Activated T-helper 1 cell treated with anti-CD3 and anti-CD28 coated beads, Interleukin-12 subunit alpha, Interleukin-12 subunit beta, Interleukin-2, Interleukin-4 antibody, amounts not matched to agents 30 ng/mL and 10 ng/mL and 1 ng/mL, durations not matched to agents 14 hours and 24 hours and 36 hours (primary cell): Measurements from ENCODE around the gene CDC25C. TPM values are rescaled to one million over a fixed set of nuclear protein-coding genes. Genes with fewer than 3 reads are reported as not detected.
"Not testable (repeated sequence)": the region's sequence is repeated elsewhere in the genome, so short reads cannot be mapped to it uniquely, and the experiment has no call there.

Source experiments
- DNase-seq: peaks from one replicate; pipeline ENCODE4 v3.0.0; 2021; ENCODE audit warnings: low spot score
- H3K27ac Mint-ChIP-seq: one replicate; pipeline ENCODE4 v1.8.0; 2021; ENCODE audit warnings: mild to moderate bottlenecking, mixed read lengths
- H3K27me3 Mint-ChIP-seq: one replicate; pipeline ENCODE4 v1.8.0; 2022; ENCODE audit warnings: mild to moderate bottlenecking, moderate library complexity, mixed read lengths; ENCODE audit not compliant: insufficient read depth
- H3K36me3 Mint-ChIP-seq: one replicate; pipeline ENCODE4 v1.8.0; 2021; ENCODE audit warnings: low read depth, mixed read lengths
- H3K4me1 Mint-ChIP-seq: one replicate; pipeline ENCODE4 v1.8.0; 2021; ENCODE audit warnings: low read depth, mixed read lengths
- H3K4me3 Mint-ChIP-seq: one replicate; pipeline ENCODE4 v1.8.0; 2021; ENCODE audit warnings: mild to moderate bottlenecking, moderate library complexity, mixed read lengths
- H3K9me3 Mint-ChIP-seq: one replicate; pipeline ENCODE4 v1.8.0; 2021; ENCODE audit warnings: mixed read lengths
- intact Hi-C: fragments of 100-400 bp; cut with micrococcal nuclease; formaldehyde crosslinking; loops from one replicate; pipeline ENCODE4 v1.15.1; 2024
- total RNA-seq: library from RNA; stranded (reverse); gene quantifications from 2 replicates; pipeline ENCODE4 v1.2.3, GENCODE V29; 2022

Gene CDC25C
- total RNA-seq, 1 donor from 2014 or later, result 5.6 TPM

DNA sequence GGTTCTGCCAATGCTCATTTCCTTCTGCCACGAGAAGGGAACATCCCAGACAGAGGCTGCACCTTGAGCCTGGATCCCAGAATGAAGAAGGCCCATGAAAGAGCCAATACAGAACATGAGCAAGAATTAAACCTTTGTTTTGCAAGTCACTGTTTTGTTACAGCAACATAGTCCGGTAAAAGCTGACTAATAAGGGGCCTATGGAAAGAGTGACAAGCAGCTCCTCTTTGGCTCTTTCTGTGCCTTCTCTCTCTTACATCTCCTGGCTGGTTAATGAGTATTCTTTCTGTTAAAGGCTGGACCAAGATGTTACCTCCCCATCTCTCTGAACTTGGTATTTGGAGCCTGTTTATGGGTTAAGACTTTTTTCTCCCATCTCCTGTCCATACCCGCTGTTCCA, 68.0 kb downstream of the CDC25C start:
- Mint-ChIP-seq H3K36me3 (no peaks in the 10 kb centered on the region), H3K9me3 (no peaks in the 10 kb centered on the region), H3K27me3 (peaks cover 6% of the 10 kb centered on the region), H3K4me1 (no peaks in the 10 kb centered on the region), H3K27ac (no peak overlapping the region), H3K4me3 (no peak overlapping the region)
- no peak for DNase-seq
- intact Hi-C loops, result no loop called here

DNA sequence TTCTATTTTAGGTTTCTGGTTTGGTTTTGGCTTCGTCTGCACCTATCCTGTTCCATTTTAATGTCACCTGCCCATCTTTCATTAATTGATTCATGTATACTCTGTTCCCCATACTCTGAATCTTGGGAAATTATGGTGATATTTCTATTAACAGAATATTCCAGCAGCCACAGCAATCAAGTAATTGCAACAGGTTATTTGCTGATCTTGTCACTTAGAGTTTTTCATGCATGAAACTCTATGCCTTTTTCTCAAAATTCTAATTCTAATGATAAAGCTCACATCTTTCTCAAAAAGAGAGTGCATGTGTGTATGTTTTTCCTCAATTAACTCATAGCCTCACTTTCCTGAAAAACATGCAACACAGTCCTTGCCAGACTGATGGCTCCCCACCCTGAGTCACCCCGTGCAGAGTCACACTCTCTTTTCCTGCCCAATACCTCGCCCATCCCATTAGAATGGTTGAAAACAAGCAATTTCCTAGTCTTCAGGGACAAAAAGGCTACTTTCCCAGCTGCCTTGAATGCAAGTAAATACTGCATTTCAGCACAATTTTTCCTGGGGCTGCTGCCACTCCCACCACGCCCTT, 72.8 kb downstream of the CDC25C start:
- no peak overlapping the region for H3K27ac Mint-ChIP-seq
- no peaks in the 10 kb centered on the region for H3K4me1 Mint-ChIP-seq
- peaks cover 8% of the 10 kb centered on the region for H3K27me3 Mint-ChIP-seq
- no peaks in the 10 kb centered on the region for H3K36me3 Mint-ChIP-seq
- no peaks in the 10 kb centered on the region for H3K9me3 Mint-ChIP-seq
- intact Hi-C loops, result no loop called here
- no peak for DNase-seq
- no peak overlapping the region for H3K4me3 Mint-ChIP-seq

DNA sequence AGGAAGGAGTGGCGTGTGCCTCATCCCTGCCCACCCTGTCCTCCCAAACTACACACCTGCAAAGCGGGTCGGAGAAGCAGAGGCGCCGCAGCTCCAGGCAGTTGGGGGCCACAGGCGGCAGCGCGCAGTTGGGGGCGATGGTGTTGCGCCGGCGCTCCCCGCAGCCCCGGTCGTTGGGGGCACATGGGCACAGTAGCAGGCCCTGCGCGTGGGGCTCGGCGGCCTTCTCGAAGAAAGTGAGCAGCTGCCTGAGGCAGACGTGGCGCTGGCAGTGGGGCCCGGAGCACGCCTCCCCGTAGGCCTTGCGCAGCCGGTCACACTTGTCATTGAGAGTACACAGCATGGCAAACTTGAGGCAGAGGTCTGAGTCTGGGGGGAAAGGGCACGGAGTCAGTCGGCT, 74.0 kb downstream of the CDC25C start:
- DNase-seq, result no peak
- H3K4me1 Mint-ChIP-seq, result no peaks in the 10 kb centered on the region
- H3K27me3 Mint-ChIP-seq, result peaks cover 8% of the 10 kb centered on the region
- H3K9me3 Mint-ChIP-seq, result no peaks in the 10 kb centered on the region
- H3K27ac Mint-ChIP-seq, result no peak overlapping the region
- H3K36me3 Mint-ChIP-seq, result no peaks in the 10 kb centered on the region
- no peak overlapping the region for H3K4me3 Mint-ChIP-seq
- intact Hi-C loops, result no loop called here

DNA sequence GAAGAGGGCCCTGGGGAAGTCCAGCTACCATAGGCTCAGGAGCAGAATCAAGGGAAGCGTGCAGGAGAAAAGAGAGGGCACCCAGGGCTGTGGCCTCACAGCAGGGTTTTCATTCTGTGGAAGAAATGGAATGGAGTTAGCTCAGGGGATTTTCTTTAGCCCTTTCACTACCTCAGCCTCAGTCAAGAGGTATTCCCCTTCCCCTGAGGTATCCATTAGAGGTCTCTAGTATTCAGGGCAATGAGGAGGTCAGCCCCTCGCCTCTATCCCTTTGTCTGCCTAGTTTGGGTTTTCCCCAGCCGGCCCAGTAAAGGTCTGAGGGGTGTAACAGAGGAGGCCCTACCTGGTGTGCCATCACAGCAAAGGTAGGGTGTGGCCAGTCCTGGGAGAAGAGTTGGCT, 78.7 kb downstream of the CDC25C start:
- no peaks in the 10 kb centered on the region for H3K36me3 Mint-ChIP-seq
- DNase-seq, result no peak
- no peak overlapping the region for H3K27ac Mint-ChIP-seq
- peaks cover 3% of the 10 kb centered on the region for H3K27me3 Mint-ChIP-seq
- no peak overlapping the region for H3K4me3 Mint-ChIP-seq
- H3K9me3 Mint-ChIP-seq, result no peaks in the 10 kb centered on the region
- H3K4me1 Mint-ChIP-seq, result no peaks in the 10 kb centered on the region
- intact Hi-C loops, result no loop called here

DNA sequence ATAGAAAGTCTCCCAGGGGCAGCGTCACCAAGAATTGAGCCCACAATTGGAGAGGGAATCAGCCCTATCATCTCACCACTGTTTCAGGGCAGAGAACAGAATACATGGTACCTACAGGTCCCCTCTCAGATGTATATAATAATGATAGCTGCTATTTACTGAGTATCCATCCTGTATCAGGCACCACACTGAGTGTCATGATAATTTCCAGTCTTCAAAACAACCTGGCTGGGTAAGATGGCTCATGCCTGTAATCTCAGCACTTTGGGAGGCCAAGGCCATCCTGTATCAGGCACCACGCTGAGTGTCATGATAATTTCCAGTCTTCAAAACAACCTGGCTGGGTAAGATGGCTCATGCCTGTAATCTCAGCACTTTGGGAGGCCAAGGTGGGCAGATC, 83.8 kb downstream of the CDC25C start:
- H3K4me3 Mint-ChIP-seq, H3K9me3 Mint-ChIP-seq, DNase-seq, H3K27ac Mint-ChIP-seq, H3K4me1 Mint-ChIP-seq, intact Hi-C loops, H3K36me3 Mint-ChIP-seq: not testable (repeated sequence)
- peaks cover 23% of the 10 kb centered on the region for H3K27me3 Mint-ChIP-seq

DNA sequence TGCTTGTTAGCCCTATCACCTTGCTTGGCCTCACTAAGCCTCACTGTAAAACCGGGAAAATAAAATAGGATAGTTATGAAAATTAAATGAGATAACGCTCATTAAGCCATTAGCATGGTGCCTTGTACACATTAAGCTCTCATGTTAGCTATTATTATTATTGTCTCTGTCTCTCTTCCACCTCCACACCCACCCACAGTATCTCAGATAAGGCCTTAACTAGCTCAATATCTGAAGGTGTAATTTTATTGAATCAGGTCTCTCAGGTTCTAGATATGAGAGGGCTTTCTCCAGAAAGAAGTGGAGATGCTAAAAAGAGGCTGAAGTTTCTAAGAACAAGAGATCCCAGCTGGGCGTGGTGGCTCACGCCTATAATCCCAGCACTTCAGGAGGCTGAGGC, 84.8 kb downstream of the CDC25C start:
- H3K9me3 Mint-ChIP-seq, result no peaks in the 10 kb centered on the region
- DNase-seq, result no peak
- H3K4me3 Mint-ChIP-seq, result no peak overlapping the region
- peaks cover 33% of the 10 kb centered on the region for H3K27me3 Mint-ChIP-seq
- intact Hi-C loops, result no loop called here
- no peaks in the 10 kb centered on the region for H3K36me3 Mint-ChIP-seq
- no peaks in the 10 kb centered on the region for H3K4me1 Mint-ChIP-seq
- no peak overlapping the region for H3K27ac Mint-ChIP-seq

DNA sequence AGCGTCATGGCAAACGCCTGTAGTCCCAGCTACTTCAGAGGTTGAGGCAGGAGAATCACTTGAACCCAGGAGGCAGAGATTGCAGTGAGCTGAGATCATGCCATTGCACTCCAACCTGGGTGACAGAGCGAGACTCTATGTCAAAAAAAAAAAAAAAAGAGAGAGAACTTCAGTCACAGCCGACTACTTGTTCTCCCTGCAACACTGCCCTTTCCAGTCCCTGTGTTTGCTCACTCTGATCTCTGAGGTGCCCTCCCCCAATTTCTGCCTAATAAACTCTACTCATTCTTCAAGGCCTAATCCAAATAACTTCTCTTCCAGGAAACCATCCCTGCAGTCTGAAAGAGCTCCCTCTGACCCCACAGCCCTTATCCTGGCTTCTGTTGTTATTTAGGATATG, 85.3 kb downstream of the CDC25C start:
- Mint-ChIP-seq H3K4me1 (peaks cover 2% of the 10 kb centered on the region), H3K4me3 (no peak overlapping the region), H3K9me3 (no peaks in the 10 kb centered on the region), H3K27ac (no peak overlapping the region), H3K27me3 (peaks cover 36% of the 10 kb centered on the region), H3K36me3 (no peaks in the 10 kb centered on the region)
- intact Hi-C loops, result no loop called here
- DNase-seq, result no peak

DNA sequence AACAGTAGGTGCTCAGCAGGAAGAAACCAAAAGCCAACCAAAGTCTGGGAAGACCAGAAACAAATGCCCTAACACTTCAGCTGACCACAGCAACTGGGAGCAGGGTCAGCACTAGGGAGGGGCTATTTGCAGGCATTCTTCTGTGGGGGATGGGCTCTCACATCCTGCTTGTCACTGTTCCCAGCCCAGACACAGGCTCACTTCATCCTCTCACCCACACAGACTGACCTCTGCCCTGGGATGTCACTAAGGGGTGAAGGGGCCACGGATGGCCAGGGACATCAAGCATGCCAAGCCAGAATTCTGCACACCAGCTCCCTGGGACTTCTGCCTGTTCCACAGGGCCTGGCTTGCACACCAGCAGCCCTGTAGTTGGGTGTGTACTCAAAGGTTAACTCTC, 85.9 kb downstream of the CDC25C start:
- H3K27ac Mint-ChIP-seq, result no peak overlapping the region
- H3K9me3 Mint-ChIP-seq, result no peaks in the 10 kb centered on the region
- intact Hi-C loops, result no loop called here
- H3K4me3 Mint-ChIP-seq, result no peak overlapping the region
- DNase-seq, result no peak
- peaks cover 42% of the 10 kb centered on the region for H3K27me3 Mint-ChIP-seq
- H3K4me1 Mint-ChIP-seq, result peaks cover 8% of the 10 kb centered on the region
- H3K36me3 Mint-ChIP-seq, result no peaks in the 10 kb centered on the region

DNA sequence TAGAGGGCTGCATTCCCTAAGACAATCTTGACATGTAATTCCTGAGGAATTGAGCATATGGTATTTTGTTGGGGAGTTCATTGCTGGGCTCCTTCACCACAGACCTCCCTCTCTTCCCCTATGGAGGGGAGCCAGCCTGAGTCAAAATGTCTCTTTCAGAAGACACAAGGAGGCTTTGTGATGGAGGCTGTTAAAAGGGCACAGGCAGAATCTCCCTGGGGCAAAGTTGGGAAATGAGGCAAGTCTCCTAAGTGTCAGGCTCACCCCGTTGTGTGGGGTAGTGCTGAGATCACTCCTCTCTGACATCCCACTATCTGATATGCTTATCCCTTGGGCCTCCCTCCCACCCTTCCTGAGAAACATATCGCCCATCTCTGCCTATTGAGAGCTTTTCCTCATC, 87.8 kb downstream of the CDC25C start:
- peaks cover 54% of the 10 kb centered on the region for H3K27me3 Mint-ChIP-seq
- H3K4me1 Mint-ChIP-seq, result peaks cover 12% of the 10 kb centered on the region
- DNase-seq, result no peak
- H3K9me3 Mint-ChIP-seq, result no peaks in the 10 kb centered on the region
- intact Hi-C loops, result no loop called here
- no peak overlapping the region for H3K4me3 Mint-ChIP-seq
- H3K27ac Mint-ChIP-seq, result no peak overlapping the region
- H3K36me3 Mint-ChIP-seq, result no peaks in the 10 kb centered on the region

DNA sequence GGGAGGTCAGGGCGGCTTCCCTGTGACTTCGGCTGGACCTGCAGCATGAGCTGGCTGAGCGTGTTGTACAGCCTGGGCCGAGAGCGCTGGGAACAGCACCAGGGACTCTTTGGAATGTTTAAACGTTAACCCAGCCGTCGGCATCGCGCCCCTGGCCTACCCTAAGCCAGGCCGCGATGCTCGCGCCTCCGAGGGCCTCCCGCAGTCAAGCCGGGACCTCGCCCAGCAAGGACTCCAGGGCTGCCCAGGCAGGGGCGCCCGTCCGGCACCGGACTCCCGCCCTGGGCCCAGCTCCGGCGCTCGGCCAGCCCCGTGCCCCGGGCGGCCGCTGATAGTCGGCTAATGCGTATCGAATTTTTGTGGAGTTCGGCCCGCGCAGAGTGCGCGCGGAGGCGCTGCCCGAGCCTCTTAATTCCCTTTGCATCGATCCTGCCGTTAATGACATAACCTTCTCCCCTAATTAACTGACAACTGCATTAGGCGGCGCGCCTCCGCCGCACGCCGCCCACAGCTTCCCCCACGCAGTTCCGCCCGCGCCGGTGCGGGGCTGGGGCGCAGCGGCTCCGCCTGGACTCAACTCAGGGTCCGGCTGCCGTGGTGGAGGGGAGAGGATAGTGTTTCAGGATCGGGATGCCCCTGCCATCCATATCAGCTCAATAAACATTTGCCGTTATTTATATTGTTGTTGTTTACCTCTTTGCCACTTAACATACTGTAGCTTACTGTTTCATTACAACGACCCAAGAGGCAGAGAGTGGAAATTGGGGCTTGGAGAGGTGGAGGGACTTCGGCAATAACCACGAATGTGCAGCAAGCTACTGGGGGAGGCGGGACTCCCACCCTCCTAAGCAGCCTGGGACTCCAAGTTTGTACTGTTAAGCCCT, 89.7 kb downstream of the CDC25C start:
- no peak for DNase-seq
- peaks cover 12% of the 10 kb centered on the region for H3K4me1 Mint-ChIP-seq
- H3K27me3 Mint-ChIP-seq, result peaks cover 57% of the 10 kb centered on the region
- H3K27ac Mint-ChIP-seq, result no peak overlapping the region
- intact Hi-C loops, result no loop called here
- H3K36me3 Mint-ChIP-seq, result no peaks in the 10 kb centered on the region
- peak overlapping the region; percentile 30 for H3K4me3 Mint-ChIP-seq
- H3K9me3 Mint-ChIP-seq, result no peaks in the 10 kb centered on the region

DNA sequence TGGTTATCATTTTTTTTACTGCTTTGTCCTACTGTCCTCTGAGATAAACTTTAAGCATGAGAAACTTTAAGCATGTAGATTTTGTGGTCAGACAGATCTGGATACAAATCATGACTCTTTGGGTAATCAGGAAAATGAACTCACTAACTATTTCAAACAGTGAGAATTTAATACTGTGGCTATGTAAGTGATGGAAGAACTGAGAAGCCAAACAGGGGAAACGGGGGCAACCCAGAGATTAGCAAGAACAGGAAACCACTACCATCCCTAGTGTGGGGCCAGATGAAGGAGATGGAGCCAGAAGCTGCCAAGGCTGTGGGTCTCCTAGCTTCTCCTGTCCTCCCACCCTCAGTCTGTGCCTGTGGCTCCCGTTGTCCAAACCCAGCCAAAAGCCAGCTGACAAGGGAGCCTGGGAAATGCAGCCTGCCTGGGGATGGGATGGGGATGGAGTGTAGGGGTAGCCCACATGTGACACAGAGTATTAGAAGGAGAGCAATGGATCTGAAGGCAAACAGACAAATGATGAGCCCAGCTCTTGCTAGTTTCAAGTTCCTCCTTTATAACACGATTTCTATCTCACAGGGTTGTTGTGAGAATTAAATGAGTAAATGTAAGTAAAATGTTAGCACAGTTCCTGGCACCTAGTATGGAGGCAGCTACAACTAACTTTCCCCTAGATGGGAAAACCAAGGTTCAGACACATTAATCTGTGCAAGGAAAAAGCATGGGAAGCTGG, 90.8 kb downstream of the CDC25C start:
- Mint-ChIP-seq H3K27me3 (peaks cover 57% of the 10 kb centered on the region), H3K27ac (no peak overlapping the region), H3K36me3 (no peaks in the 10 kb centered on the region), H3K4me3 (no peak overlapping the region), H3K4me1 (peaks cover 12% of the 10 kb centered on the region), H3K9me3 (no peaks in the 10 kb centered on the region)
- DNase-seq, result no peak
- intact Hi-C loops, result no loop called here

DNA sequence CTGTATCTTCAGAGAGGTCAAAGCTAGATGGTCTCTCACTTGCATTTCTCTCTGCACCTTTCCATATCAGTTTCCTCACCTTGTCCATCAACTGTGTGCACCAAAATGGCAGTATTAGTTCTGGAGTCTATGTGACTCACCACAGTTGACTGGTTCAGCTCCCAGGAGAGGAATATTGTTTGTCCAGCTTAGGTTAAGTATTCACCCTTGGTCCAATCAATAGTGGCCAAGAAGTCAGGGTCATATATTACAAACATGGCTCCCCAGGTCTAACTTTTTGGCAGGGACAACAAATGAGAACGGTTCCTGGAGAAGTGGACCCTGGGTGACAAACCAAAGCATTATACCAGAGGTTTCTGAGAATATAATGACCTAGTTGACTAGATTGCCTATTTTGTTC, 93.6 kb downstream of the CDC25C start:
- Mint-ChIP-seq H3K27ac (no peak overlapping the region), H3K4me1 (peaks cover 12% of the 10 kb centered on the region), H3K9me3 (no peaks in the 10 kb centered on the region), H3K36me3 (no peaks in the 10 kb centered on the region), H3K27me3 (peaks cover 44% of the 10 kb centered on the region), H3K4me3 (no peak overlapping the region)
- no peak for DNase-seq
- intact Hi-C loops, result no loop called here
